ENCODE measurements around the gene ZNF366.

ZNF366 gene

DNA sequence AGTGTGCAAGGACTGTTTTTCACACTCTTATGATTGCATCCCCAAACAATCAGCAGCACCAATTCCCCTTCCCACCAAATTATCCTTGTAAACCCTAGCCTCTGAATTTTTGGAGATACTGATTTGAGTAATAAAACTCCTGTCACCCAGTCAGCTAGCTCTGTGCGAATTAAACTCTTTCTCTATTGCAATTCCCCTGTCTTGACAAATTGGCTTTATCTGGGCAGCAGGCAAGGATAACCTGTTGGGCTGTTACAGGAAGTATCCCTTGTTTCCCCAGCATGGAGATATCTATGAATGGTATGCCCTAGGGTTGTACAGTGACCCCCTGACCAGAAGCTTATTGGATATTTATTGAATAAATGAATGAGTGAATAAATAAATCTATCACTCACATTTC, 106.3 kb downstream of the ZNF366 start:
- DNase-seq: no peak

DNA sequence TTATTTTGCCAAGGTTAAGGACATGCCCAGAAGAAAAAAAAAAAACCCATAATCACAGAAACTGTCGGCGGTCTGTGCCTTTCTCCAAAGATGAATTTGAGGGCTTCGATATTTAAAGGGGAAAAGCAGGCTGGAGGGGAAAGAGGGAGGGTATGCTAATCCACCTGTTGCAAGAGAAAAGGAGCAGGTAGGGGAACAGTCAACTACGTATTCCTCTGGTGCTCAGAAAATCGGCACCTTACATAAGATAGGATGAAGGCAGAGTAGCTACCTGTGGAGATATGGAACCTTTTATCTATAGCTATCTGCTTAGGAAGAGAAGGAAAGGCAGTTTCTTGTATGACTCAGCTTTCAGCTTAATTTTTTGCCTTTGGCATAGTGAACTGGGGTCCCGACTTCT, 109.4 kb downstream of the ZNF366 start:
- DNase-seq: no peak

DNA sequence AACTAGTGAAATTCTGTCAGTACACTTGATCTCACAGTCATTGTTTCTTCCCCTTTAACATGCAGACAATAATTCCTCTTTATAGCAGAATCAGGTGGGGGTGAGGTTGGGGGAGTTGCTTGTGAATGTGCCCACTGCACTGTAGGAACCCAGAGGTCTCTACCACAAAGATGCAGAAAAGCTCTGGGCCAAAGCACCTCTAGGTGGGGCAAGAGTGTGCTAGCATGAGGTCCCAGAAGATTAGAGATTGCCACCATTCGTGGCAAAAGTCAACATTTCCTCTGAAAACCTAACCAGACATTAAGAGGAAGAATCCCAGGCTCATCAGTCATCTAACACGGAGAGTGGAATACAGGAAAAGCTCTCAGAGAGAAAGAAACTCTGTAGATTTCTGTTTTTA, 112.5 kb downstream of the ZNF366 start:
- DNase-seq: no peak

DNA sequence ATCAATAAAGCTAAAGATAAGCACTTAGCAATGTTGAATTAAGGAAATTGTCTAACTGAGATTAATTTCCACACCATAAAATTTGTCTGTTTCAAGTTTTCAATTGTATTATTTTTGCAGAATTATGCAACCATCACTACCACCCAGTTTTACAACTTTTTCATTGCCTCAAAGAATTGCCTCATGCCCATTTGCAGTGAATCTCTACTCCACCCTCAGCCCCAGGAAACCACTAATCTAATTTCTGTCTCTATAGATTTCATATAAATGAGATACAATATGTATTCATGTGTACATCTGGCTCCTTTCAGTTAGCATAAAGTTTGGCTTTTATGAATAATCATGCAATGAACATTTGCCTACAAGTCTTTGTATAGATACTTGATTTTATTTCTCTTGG, 114.2 kb downstream of the ZNF366 start:
- DNase-seq: no peak

Measured in activated CD8-positive, alpha-beta memory T cell treated with anti-CD3 and anti-CD28 coated beads, Interleukin-2, amount 50 U/mL, for 4 hours (primary cell).